PC-3 (cell line): ENCODE results near the gene FARP1. TPM values are rescaled to one million over a fixed set of nuclear protein-coding genes. Genes with fewer than 3 reads are reported as not detected.

ENCODE experiments used
- ATAC-seq: fragments of 200-7000 bp; cut with Tn5 transposase; 2 replicates; pipeline ENCODE4 v1.9.1; 2020; ENCODE audit warnings: mild to moderate bottlenecking, moderate library complexity
- BruUV-seq: library from RNA; stranded (reverse); fragments of 400-500 nt; replicated peaks from 2 replicates; lab custom pipeline; 2021; lab: Mats Ljungman, UMichigan
- CTCF ChIA-PET: fragments of 300-600 bp; sonication (Branson Sonifier 250); formaldehyde crosslinking; loops from one replicate; lab custom pipeline; 2022; ENCODE audit warnings: antibody characterized with exemption; lab: Charles Lee
- POLR2A ChIA-PET: fragments of 300-600 bp; sonication (Branson Sonifier 250); formaldehyde crosslinking; loops from one replicate; lab custom pipeline; 2022; ENCODE audit warnings: antibody characterized with exemption; ENCODE audit not compliant: unreplicated experiment; lab: Charles Lee
- DNase-seq: peaks from one replicate; pipeline ENCODE4 v3.0.0-alpha.2; 2015
- H2AFZ ChIP-seq: fragments of 300-600 bp; sonication (generic); 2 replicates; pipeline ENCODE4 v1.6.0; 2016; ENCODE audit warnings: antibody characterized with exemption, low read length
- H3F3A ChIP-seq: fragments of 300-600 bp; sonication (generic); one replicate; pipeline ENCODE4 v1.6.0; 2017; ENCODE audit warnings: antibody characterized with exemption, low read length, control low read depth, mild to moderate bottlenecking; ENCODE audit not compliant: unreplicated experiment
- H3K27ac ChIP-seq: fragments of 300-600 bp; sonication (generic); 2 replicates; pipeline ENCODE4 v1.5.1; 2016; ENCODE audit warnings: mild to moderate bottlenecking, low read length
- H3K27me3 ChIP-seq: fragments of 300-600 bp; sonication (generic); 2 replicates; pipeline ENCODE4 v1.6.1; 2016; ENCODE audit warnings: low read length, mixed read lengths
- H3K36me3 ChIP-seq: fragments of 300-600 bp; sonication (generic); 2 replicates; pipeline ENCODE4 v1.6.1; 2016; ENCODE audit warnings: low read depth, mixed run types, low read length, mixed read lengths
- H3K4me1 ChIP-seq: fragments of 300-600 bp; sonication (generic); 2 replicates; pipeline ENCODE4 v1.5.1; 2016; ENCODE audit warnings: low read length; ENCODE audit not compliant: insufficient read depth
- H3K4me2 ChIP-seq: fragments of 300-600 bp; sonication (generic); 2 replicates; pipeline ENCODE4 v1.6.0; 2016; ENCODE audit warnings: low read length
- H3K4me3 ChIP-seq: fragments of 300-600 bp; sonication (generic); 2 replicates; pipeline ENCODE4 v1.5.1; 2016; ENCODE audit warnings: mild to moderate bottlenecking, low read length, mixed read lengths
- H3K79me2 ChIP-seq: fragments of 300-600 bp; sonication (generic); 2 replicates; pipeline ENCODE4 v1.6.1; 2017; ENCODE audit warnings: low read length, mixed read lengths
- H3K9ac ChIP-seq: fragments of 300-600 bp; sonication (generic); 2 replicates; pipeline ENCODE4 v1.6.0; 2016; ENCODE audit warnings: mild to moderate bottlenecking, low read length
- H3K9me2 ChIP-seq: fragments of 300-600 bp; sonication (generic); replicated peaks from 2 replicates; pipeline ENCODE4 v1.6.1; 2016; ENCODE audit warnings: mixed run types, low read length, mixed read lengths
- H3K9me3 ChIP-seq: fragments of 300-600 bp; sonication (generic); 2 replicates; pipeline ENCODE4 v1.6.1; 2016; ENCODE audit warnings: low read length, mixed read lengths
- H4K20me1 ChIP-seq: fragments of 300-600 bp; sonication (generic); 2 replicates; pipeline ENCODE4 v1.6.1; 2016; ENCODE audit warnings: low read length, mixed read lengths
- EZH2 ChIP-seq: fragments of 300-600 bp; sonication (generic); IDR thresholded peaks from one replicate; pipeline ENCODE4 v1.6.1; 2017; ENCODE audit warnings: antibody characterized with exemption, mild to moderate bottlenecking, low read length; ENCODE audit not compliant: unreplicated experiment
- EZH2phosphoT487 ChIP-seq: fragments of 300-600 bp; sonication (generic); IDR thresholded peaks from 2 replicates; pipeline ENCODE4 v1.6.1; 2018; ENCODE audit warnings: mild to moderate bottlenecking, antibody characterized with exemption, low read length, borderline replicate concordance
- intact Hi-C: fragments of 100-400 bp; cut with micrococcal nuclease; formaldehyde crosslinking; loops from 2 replicates; pipeline ENCODE4 v1.9.0; 2023
- total RNA-seq: library from RNA; depleted of rRNA; stranded (reverse); fragments of >200 nt; gene quantifications from 2 replicates; pipeline ENCODE4 v1.2.3, GENCODE V29; 2014
- TF ChIP-seq, protein P1 (sequence below): fragments of 300-600 bp; sonication (generic); conservative IDR thresholded peaks from 2 replicates; pipeline ENCODE4 v1.5.1; 2017; ENCODE audit warnings: antibody characterized with exemption, low read depth, mild to moderate bottlenecking, low read length

FARP1 gene
- total RNA-seq, 1 experiment from 2014 or later, result 18.2 TPM

DNA sequence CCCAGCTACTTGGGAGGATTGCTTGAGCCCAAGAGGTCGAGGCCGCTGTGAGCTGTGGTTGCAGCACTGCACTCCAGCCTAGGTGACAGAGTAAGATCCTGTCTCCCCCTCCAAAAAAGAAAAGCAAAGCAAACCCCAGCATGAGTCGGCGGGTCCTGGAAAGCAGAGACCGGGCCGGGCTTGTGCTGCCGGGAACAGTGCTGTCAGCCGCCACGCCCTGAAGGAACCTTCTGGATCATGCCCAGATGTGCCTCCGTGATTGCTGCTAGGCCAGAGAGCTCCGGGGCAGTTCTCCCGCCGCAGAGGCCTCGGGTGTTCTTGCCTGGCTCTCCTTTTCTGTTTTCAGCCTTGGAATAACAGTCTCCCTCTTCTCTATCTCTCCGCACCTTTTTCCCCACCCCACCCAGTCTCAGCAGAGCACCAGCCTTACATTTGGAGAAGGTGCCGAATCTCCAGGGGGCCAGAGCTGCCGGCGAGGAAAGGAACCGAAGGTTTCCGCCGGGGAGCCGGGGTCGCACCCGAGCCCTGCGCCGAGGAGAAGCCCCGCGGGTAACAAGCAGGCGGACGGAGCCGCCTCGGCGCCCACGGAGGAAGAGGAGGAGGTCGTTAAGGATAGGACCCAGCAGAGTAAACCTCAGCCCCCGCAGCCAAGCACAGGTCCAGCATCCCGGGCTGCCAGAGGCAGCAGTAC lies 252.1 kb downstream of the FARP1 start:
- Histone ChIP-seq H3K36me3 (no peaks in the 10 kb centered on the region), H4K20me1 (no peaks in the 10 kb centered on the region), H3F3A (no peaks in the 10 kb centered on the region), H3K9me3 (no peaks in the 10 kb centered on the region), H3K27ac (no peak overlapping the region), H3K9me2 (no peaks in the 10 kb centered on the region), H2AFZ (no peak overlapping the region), H3K4me1 (no peaks in the 10 kb centered on the region), H3K27me3 (no peaks in the 10 kb centered on the region), H3K4me3 (no peak overlapping the region), H3K79me2 (no peaks in the 10 kb centered on the region), H3K4me2 (no peak overlapping the region), H3K9ac (no peak overlapping the region)
- BruUV-seq, result no TSS peak
- ChIA-PET CTCF (no interaction called here), POLR2A (no interaction called here)
- intact Hi-C loops, result loop anchor here (5.0 kb wide), 1 partner anchor 363 kb away; no protein-coding TSS in a partner anchor
- TF ChIP-seq EZH2 (no peak), EZH2phosphoT487 (no peak)
- TF ChIP-seq, protein P1, sequence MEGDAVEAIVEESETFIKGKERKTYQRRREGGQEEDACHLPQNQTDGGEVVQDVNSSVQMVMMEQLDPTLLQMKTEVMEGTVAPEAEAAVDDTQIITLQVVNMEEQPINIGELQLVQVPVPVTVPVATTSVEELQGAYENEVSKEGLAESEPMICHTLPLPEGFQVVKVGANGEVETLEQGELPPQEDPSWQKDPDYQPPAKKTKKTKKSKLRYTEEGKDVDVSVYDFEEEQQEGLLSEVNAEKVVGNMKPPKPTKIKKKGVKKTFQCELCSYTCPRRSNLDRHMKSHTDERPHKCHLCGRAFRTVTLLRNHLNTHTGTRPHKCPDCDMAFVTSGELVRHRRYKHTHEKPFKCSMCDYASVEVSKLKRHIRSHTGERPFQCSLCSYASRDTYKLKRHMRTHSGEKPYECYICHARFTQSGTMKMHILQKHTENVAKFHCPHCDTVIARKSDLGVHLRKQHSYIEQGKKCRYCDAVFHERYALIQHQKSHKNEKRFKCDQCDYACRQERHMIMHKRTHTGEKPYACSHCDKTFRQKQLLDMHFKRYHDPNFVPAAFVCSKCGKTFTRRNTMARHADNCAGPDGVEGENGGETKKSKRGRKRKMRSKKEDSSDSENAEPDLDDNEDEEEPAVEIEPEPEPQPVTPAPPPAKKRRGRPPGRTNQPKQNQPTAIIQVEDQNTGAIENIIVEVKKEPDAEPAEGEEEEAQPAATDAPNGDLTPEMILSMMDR, result no peak
- ATAC-seq (no peak), DNase-seq (no peak)

DNA sequence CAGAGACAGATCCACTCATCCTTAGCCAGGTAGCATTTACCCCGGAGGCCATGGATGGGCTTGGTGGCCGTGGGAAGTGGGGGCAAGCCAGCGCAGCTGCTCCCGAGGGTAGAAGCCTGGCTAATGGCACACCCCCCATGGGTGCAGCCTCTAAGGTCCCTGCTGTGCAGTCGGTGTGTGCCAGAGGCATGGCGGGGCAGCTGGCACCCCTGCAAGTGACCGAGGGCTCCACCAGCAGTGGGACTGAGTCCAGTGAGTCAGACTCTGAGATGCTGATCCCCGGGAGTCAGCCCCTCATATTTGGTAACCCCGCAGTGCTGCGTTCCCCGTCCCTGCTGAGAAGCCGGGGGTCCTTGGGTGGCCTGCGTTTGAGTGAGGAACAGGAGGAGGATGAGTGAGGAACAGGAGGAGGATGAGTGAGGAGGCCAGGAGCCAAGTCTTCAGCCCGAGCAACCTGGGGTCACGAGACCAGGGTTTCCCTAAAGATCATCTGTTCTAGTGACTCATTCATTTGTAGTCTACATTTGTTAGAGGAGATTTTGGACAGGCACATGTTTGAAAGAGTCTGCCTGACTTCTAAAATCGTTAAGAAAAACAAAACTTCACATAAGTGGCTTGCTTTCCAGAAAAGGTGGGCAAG lies 253.3 kb downstream of the FARP1 start:
- TF ChIP-seq EZH2, result no peak
- TF ChIP-seq EZH2phosphoT487, result no peak
- TF ChIP-seq, protein P1, result no peak
- H3K4me2 ChIP-seq, result no peak overlapping the region
- CTCF ChIA-PET, result no interaction called here
- H3K9me2 ChIP-seq, result no peaks in the 10 kb centered on the region
- H3K9ac ChIP-seq, result no peak overlapping the region
- BruUV-seq, result no TSS peak
- H4K20me1 ChIP-seq, result no peaks in the 10 kb centered on the region
- no peaks in the 10 kb centered on the region for H3K4me1 ChIP-seq
- H3K4me3 ChIP-seq, result no peak overlapping the region
- H3F3A ChIP-seq, result no peaks in the 10 kb centered on the region
- H3K36me3 ChIP-seq, result no peaks in the 10 kb centered on the region
- H3K9me3 ChIP-seq, result no peaks in the 10 kb centered on the region
- no peaks in the 10 kb centered on the region for H3K79me2 ChIP-seq
- H3K27ac ChIP-seq, result no peak overlapping the region
- ATAC-seq (no peak), DNase-seq (no peak)
- POLR2A ChIA-PET, result no interaction called here
- H3K27me3 ChIP-seq, result no peaks in the 10 kb centered on the region
- H2AFZ ChIP-seq, result no peak overlapping the region
- intact Hi-C loops, result loop anchor here (5.0 kb wide), 1 partner anchor 364 kb away; no protein-coding TSS in a partner anchor

DNA sequence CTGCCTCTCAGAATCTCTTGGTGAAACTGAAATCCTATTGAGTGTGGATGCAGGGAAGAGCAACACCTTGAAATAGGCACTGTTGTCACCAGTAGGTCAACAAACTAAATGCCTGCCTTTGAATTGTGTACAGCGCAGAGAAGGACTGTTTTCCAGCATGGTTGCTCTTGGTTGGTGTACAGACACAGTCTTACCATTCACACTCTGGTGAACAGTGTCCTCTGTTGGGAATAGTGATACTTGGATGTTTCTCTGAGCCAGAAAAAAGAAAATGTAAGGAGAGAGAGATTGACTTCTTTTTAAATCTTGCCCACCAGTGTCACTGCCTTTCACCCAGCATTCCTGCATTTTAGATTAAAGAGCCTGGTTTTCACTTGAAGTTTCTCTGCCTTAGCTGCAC lies 254.3 kb downstream of the FARP1 start:
- no peaks in the 10 kb centered on the region for H3K79me2 ChIP-seq
- no peak overlapping the region for H3K9ac ChIP-seq
- no peak overlapping the region for H3K4me2 ChIP-seq
- H3K36me3 ChIP-seq, result no peaks in the 10 kb centered on the region
- intact Hi-C loops, result loop anchor here (1.0 to 5.0 kb wide), 2 partner anchors 255 to 365 kb away; no protein-coding TSS in a partner anchor
- no peak overlapping the region for H2AFZ ChIP-seq
- H3K27ac ChIP-seq, result no peak overlapping the region
- no peaks in the 10 kb centered on the region for H3K4me1 ChIP-seq
- DNase-seq (no peak), ATAC-seq (peak; percentile 33; the same call in 1 of the 2 replicates)
- CTCF ChIA-PET, result no interaction called here
- no peaks in the 10 kb centered on the region for H3K9me2 ChIP-seq
- no peaks in the 10 kb centered on the region for H4K20me1 ChIP-seq
- POLR2A ChIA-PET, result no interaction called here
- H3F3A ChIP-seq, result no peaks in the 10 kb centered on the region
- H3K4me3 ChIP-seq, result no peak overlapping the region
- no peaks in the 10 kb centered on the region for H3K9me3 ChIP-seq
- BruUV-seq, result no TSS peak
- TF ChIP-seq, protein P1, result 0 out of 2 replicates have a peak, but pooled peaks have one; percentile 21
- TF ChIP-seq EZH2phosphoT487 (no peak), EZH2 (no peak)
- no peaks in the 10 kb centered on the region for H3K27me3 ChIP-seq
